HG03354 (cell line): ENCODE data around the gene EMC6.

Source experiments
- ATAC-seq: cut with Tn5 transposase; IDR thresholded peaks from one replicate; pipeline ENCODE4 v1.9.1; 2021; ENCODE audit warnings: mild to moderate bottlenecking; ENCODE audit not compliant: unreplicated experiment, poor library complexity, severe bottlenecking

The EMC6 gene

DNA sequence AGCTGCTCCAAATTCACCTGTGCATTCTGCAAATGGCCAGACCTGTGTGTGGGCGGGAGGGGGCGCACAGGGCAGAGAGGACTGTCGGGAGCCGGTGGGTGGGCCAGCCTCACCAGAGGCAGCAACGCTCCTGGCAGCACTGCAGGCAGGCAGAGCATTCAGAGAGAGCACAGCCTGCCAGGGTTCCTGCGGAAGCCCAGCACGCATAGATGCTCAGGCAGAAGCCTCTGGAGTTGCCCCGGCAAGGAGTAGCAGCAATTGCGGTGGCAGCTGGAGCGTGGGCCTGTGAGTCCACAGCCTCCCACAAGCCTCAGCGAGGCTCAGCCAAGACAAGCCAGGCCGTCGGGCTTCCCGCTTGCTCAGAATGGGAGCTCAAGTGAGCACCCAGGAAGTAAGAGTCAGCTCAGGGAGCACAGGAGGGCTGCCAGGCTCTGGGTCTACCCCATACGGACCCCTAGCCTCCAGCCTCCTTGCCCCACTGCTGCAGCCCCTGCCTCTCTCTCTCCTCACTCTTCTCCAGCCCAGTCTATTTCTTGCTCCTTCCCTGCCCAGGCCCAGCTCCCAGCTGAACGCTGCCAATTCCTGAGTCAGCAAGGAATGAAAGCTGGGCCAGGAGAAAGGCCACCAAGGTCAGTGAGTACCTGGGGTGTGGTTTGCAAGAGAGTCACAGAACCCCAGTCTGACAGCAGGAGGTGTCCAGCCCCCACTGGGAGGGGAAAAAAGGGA, 9.6 kb downstream of the EMC6 start:
- ATAC-seq: no peak

DNA sequence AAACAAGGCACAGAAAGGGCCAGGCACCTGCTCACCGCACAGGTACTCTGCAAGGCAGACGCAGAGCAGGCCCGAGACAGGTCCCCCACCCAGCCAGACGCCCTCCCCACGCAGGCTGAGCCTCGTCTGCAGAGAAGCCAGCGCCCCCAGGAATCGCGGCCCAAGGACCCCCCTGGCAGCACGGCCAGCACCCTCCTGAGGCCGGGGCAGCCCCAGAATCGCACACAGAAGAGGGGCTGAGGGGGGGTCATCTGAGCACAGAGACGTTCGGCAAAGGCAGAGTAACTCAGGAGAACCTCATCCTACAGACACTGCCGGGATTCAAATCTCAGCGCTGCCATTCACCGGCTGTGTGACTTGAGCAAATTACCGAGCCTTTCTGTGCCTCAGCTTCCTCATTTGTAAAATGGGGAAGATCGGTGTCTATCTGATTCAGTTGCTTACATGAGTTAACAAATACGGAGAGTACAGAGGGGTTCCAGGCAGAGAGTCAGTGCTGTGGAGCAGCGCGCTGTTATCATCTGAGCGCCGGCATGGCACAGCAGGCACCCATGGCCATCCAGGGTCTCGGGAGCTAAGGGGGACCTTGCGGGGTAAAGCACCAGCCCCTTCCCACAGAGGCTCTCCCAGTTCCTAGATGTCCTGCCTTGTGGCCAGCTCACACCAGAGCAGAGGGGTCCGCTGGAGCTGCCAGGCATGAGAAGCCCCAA, 10.4 kb downstream of the EMC6 start:
- no peak for ATAC-seq

DNA sequence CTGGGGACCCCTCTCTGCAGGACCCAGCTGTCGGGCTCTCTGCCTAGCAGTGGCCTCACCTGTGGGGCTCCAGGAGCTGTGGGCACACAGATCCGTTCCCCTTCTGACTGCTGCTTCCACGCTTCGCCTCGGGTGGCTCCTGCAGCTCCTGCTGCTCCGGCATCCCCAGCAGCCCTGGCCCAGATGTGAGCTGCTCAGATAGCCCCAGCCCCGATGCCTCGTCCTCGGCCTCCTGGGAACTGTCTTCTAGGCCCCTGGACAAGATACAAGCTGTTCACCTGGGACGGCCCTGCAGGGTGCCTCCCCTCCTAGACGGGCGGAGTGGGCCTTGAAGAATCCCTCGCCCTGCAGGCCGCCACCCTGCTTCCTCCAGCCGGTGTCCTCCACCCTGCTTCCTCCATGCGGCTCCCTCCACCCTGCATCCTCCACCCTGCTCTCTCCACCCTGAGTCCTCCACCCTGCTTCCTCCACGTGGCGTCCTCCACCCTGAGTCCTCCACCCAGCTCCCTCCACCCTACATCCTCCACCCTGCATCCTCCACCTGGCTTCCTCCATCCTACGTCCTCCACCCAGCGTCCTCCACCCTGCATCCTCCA, 11.0 kb downstream of the EMC6 start:
- no peak for ATAC-seq

DNA sequence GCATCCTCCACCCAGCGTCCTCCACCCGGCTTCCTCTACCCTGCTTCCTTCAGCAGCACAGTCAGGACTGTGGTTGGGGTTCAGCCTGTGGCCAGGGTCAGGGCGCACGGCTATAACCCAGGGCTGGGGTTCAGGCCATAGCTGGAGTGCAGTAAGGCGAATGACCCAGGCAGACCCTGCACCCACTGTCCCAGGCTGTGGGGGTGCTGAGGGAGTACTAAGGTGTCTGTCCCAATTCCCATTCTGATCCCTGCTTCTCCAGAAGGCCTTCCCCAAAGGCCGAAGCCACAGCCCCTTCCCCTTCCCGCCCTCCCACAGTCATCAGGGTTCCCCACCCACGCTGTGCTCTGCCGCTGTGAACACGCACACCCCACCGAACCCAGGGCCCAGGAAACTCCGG, 12.4 kb downstream of the EMC6 start:
- no peak for ATAC-seq

DNA sequence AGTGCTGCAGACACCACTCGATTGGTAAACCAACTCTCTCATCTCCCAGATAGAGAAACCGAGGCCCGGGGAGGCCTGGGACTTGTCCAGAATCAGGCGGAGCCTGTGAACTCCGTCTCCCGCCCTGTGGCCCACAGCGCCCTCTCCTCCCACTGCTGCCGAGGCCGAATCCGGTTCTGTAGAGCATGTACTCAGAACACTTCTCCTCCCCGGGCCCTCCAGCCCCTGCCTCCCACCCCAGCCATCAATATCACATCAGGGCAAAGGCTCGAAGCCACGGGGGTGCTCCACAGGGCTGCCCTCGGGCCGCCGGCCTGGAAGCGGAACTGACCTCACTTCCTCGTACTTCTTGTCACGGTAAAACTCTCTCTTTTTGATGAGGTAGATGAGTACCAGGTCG, 13.0 kb downstream of the EMC6 start:
- no peak for ATAC-seq

DNA sequence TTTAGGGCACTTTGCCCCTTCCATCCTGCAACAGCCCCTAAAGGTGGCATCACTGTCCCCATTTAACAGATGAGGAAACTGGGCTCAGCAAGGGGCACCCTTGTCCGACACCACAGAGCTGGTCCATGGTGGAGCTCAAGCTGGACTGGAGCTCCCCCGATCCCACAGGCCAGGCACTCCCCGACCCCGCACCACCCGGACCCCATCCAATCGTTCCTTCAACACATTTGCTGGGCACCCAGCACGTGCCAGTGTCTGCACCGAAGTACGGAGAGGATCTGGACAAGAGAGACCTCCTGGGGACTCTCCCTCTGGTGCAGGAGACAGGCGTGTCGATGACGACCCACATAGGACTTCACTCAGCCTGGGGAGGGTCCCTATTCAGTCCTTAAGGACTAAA, 13.4 kb downstream of the EMC6 start:
- no peak for ATAC-seq

DNA sequence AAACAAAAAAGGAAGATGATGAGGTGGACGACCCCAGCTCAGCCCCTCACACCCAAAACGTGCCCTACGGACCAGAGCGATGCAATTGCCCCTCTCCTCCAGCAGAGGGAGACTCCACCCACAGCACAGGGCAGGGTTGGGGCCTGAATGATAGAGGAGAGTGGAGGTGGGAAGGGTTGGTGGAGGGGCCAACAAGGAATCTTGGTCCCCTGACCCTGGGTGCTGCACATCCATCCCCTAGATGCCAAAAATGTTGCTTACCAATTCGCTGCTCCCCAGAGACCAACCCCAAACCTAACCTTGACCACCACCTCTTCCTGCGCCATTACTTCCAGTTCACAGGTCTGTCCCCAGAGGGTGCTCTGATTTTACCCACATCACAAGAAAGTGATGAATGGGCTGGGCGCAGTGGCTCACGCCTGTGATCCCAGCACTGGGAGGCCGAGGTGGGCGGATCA, 14.5 kb downstream of the EMC6 start:
- peak; percentile 63 for ATAC-seq

DNA sequence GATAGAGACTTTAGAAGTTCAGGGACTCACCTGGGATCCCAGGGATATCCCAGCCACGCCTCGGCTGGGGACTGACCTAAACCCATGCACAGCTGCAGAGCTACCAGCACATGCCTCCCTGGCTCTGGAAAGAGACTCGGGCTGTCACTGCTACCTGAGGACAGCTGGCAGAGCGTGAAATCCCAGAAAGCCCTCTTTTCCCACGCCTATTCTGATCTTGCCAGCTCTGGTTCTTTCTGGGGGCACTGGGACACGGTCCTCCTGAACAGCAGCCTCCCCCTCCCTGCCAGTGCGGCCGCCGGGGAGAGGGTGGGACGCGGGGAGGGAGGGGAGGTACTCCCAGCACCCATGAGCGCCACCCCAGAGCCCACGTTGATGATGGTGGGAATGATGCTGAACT, 16.6 kb downstream of the EMC6 start:
- no peak for ATAC-seq

DNA sequence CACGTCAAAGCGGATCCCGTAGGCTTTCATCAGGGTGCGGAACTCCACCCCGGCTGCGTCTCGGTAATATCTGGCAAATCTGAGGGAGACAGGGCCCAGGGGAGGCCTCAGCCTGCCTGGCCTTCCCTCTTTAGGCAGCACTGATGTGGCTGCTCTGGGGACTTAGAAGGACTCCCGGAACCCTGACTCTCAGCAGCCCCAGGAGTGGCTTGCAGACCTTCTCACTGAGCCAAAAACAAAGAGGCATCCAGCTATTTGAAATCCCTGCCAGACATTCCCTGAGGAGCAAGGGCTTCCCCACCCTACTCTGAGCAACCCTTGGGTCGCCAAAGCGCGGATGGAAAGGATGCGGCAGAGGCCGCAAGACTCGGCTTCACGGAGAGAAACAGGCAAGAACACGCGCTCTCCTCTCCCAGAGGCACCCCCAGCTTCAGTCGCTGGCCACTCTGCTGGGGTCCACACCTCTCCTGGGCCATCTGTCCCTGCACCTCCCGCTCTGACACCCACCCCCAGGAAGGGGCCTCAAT, 19.5 kb downstream of the EMC6 start:
- no peak for ATAC-seq

DNA sequence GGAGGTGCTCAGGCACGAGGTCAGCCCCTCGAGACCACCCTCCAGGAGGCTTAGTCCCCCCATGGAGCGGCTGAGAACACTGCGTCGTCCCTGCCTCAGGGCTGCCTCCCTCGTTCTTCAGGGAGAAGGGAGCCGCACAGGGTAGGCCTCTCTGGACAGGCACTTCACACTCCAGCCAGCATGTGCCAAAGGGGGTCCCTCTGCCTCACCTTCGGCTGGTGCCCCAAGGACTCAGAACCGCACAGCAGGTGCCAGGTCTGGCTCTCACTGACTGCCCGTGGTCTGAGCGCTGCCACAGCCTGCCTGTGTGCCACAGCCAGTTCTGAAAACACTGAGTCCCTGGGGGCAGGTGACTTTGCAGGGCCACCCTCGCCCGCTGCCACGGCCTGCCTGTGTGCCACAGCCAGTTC, 20.2 kb downstream of the EMC6 start:
- no peak for ATAC-seq

DNA sequence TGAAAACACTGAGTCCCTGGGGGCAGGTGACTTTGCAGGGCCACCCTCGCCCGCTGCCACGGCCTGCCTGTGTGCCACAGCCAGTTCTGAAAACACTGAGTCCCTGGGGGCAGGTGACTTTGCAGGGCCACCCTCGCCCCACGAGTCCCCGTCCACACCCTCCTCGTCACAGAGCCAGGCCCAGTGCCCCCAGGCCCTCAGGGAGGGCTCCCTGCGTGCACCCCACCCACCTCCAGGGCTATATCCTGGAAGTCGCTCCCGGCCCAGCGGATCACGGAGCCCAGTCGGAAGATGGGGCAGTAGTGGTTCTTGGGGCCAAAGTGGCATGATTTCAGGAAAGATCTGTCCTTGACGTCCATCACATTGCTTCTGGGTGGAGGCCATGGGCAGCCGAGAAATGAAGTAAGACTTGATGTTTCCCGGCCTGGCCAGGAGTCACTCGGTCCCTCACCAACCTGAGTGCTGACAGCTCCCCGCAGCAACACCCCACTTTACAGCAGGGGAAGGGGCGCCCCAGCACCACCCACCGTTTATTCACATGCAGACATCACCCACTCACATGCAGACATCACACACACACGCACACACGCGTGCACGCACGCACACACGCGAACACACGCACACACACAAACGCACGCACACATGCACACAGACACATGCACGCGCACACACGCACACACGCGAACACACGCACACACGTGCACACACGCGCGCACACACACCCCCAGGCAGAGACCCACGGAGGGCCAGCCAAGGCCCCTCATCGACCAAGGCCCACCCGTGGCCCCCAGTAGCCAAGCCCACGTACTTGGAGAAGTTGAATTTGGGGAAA, 20.9 kb downstream of the EMC6 start:
- no peak for ATAC-seq

DNA sequence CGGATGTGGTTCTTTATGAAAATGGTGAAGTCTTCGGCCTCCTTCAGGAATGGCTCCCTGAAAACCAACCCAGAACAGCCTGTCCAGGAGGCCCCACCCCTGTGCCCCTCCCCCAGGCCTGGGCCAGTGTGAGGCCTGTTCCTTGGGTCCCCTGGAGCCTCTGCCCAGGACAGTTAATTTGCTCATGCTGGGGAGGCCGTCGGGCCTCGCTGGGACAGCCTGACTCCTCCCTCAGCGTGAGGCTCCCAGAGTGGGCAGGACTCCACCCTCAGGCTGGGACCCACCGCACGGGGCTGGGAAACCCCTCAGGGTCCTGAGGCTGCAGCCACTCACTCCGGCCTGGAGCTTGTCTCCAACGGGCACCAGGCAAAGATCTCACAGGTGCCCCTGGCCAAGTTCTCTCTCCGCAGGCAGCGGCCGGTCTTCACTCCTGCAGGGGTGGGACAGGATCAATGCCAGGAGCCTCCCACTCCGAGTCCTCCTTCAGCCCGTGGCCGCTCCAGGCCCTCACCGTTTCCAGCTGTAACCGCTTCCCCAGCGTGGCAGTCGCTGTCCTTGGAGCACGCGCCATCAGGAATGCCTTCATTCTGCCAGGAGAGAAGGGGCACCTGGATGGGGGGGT, 21.6 kb downstream of the EMC6 start:
- ATAC-seq: no peak

DNA sequence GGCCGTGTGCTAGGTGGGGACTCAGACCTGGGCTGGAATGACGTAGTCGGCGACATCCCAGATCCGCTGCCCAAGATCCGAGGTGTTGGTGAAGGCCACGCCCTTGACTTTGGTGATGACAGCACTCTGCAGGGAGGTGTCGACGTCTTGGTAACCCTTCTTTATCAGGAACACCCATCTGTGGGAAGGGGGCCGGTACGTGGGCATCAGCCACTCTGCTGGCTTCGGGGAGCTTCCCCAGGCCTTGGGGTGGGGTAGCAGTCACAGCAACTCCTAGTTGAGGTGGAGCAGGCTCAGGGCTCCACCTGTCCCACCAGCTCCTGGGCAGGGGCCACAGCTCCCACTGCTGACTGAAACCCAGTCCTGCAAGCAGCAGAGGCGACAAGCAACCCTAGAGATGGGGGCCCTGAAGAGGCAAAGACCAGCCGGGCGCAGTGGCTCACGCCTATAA, 23.0 kb downstream of the EMC6 start:
- ATAC-seq: no peak

DNA sequence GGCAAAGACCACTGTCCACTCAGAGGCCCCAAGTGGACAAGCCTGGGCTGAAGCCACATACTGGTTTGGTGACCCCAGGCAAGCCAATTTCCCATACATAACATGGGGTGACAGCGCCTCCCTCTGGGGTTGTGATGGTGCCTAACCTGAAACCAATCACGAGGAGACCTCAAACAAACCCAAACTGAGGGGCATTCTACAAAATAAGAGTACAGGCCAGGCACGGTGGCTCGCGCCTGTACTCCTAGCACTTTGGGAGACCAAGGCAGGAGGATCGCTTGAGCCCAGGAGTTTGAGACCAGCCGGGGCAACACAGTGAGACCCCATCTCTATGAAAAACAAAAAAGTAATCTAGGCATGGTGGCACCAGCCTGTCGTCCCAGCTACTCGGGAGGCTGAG, 23.7 kb downstream of the EMC6 start:
- no peak for ATAC-seq

DNA sequence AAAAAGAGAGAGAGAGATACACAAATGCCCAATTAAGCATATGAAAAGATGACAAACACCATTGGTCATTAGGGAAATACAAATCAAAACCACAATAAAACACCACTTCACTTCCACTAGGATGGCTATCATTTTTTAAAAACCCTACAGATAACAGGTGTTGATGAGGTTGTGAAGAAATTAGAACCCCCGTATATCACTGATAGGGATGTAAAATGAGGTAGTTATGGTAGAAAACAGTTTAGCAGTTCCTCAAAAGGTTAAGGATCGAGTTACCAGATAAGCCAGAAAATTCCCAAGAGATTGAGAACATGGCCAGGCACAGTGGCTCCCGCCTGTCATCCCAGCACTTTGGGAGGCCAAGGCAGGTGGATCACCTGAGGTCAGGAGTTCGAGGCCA, 24.5 kb downstream of the EMC6 start:
- no peak for ATAC-seq

DNA sequence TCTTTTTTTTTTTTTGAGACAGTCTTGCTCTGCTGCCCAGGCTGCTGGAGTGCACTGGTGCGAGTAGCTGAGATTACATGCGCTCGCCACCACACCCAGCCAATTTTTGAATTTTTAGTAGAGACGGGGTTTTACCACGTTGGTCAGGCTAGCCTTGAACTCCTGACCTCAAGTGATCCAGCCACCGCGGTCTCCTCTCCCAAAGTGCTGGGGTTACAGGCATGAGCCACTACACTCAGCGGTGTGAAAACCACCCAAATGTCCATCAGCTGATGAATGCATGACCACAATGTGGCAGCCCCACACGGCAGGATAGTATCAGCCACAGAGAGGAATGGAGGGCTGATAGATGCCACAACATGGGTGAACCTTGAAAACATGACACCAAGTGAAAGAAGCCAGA, 25.2 kb downstream of the EMC6 start:
- peak; percentile 53 for ATAC-seq

DNA sequence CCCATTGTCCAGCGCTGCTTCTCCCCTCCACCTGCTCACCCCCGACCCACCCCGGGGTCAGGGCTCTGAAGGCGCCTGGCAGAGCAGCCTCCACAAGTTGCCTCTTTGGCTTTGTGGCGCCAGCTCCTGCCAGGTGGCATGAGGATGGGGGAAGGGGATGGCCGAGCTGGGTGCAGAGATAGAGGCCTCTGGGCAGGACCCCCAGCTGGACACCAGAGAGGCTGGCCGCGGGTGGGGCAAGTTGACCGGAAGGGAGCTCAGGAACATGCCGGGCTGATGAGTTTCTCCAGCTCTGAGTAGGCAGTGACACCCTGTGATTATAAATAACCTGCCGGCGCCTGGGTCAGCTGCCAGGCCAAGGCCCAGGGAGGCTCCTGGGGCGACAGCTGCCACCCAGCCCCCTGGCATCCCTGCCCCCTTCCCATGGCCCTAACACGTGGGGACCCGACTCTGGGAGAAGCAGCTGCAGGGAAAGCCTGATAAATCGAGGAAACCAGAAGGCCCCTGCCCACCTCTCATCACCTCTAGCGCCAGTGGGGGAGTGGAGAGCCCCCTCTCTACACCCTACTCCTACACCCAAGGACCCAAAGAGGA, 26.6 kb downstream of the EMC6 start:
- ATAC-seq: no peak

DNA sequence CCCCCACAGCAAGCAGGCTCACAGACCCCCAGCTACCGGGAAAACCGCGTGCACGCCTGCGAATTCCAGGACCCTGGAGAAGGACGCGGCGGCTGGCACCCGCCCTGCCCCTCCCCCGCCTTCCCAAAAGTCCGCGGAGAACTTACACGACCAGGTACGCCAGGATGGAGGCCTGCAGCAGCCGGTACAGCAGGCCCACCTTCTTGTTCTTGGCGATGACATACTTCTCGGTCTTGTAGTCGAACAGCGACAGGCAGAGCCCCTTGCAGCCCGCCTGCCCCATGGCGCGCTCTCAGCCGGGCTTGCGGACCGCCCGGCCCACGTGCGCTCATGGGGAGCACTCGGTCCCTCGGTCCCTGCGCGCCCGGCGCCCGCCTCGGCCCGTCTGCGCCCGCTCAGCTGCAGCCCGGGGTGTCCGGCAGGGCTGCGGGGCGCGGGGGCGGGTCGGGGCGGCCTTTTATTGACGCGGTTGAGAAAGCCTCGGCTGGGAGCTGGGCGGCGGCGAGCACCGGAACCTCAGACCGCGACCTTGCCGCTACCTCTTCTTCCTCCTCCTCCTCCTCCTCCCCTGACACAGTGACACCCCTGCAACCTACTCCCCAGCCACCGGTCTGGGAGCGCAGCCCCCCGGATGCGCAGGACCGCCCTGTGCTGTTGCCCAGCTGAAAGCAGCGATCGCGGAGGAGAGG, 27.3 kb downstream of the EMC6 start, which contains the start of gene P2RX5:
TSS of gene P2RX5 (minus strand) at position 433 of the 689 bp plus-strand sequence. CDS start at position 283, 150 bp downstream.
- ATAC-seq: peak; percentile 37
